Neural cell (in vitro differentiated cells): ENCODE results near the gene CCT3. TPM values are rescaled to one million over a fixed set of nuclear protein-coding genes. Genes with fewer than 3 reads are reported as not detected.

Experiments
- H2AFZ ChIP-seq: fragments of 200-600, 300-800 bp; sonication (generic), shearing (Covaris generic); 2 replicates; pipeline ENCODE4 v1.6.0; 2014; ENCODE audit warnings: low read depth, mild to moderate bottlenecking, antibody characterized with exemption, low read length, moderate library complexity
- H3F3A ChIP-seq: fragments of 200-600 bp; shearing (Covaris generic); 2 replicates; pipeline ENCODE4 v1.6.1; 2016; ENCODE audit warnings: mild to moderate bottlenecking, moderate library complexity, mixed read lengths, antibody characterized with exemption, low read length; ENCODE audit not compliant: insufficient read depth, poor library complexity, severe bottlenecking
- H3K27ac ChIP-seq: fragments of 200-600, 300-800 bp; sonication (generic), shearing (Covaris generic); 2 replicates; pipeline ENCODE4 v1.5.1; 2014; ENCODE audit warnings: mild to moderate bottlenecking, low read length, moderate library complexity
- H3K27me3 ChIP-seq: fragments of 300-800, 200-600 bp; sonication (generic), shearing (Covaris generic); 2 replicates; pipeline ENCODE4 v1.6.0; 2014; ENCODE audit warnings: mild to moderate bottlenecking, low read depth, low read length, moderate library complexity; ENCODE audit not compliant: insufficient read depth
- H3K36me3 ChIP-seq: fragments of 300-800, 200-600 bp; sonication (generic), shearing (Covaris generic); 2 replicates; pipeline ENCODE4 v1.5.1; 2014; ENCODE audit warnings: mild to moderate bottlenecking, antibody characterized with exemption, low read length, moderate library complexity; ENCODE audit not compliant: insufficient read depth
- H3K4me2 ChIP-seq: fragments of 300-800, 200-600 bp; sonication (generic), shearing (Covaris generic); 2 replicates; pipeline ENCODE4 v1.6.0; 2014; ENCODE audit warnings: mild to moderate bottlenecking, low read length
- H3K4me3 ChIP-seq: fragments of 300-800, 200-600 bp; sonication (generic), shearing (Covaris generic); 2 replicates; pipeline ENCODE4 v1.5.1; 2014; ENCODE audit warnings: mild to moderate bottlenecking, low read length, moderate library complexity
- H3K79me2 ChIP-seq: fragments of 200-600 bp; shearing (Covaris generic); replicated peaks from 2 replicates; pipeline ENCODE4 v1.6.0; 2014; ENCODE audit warnings: mild to moderate bottlenecking, low read length, moderate library complexity; ENCODE audit not compliant: insufficient read depth
- H3K9ac ChIP-seq: fragments of 300-800, 200-600 bp; sonication (generic), shearing (Covaris generic); 2 replicates; pipeline ENCODE4 v1.6.1; 2016; ENCODE audit warnings: mild to moderate bottlenecking, low read length, mixed read lengths
- H3K9me2 ChIP-seq: fragments of 200-600 bp; shearing (Covaris generic); 2 replicates; pipeline ENCODE4 v1.6.1; 2016; ENCODE audit warnings: mild to moderate bottlenecking, low read length, mixed read lengths; ENCODE audit not compliant: insufficient read depth
- H3K9me3 ChIP-seq: fragments of 200-600, 300-800 bp; sonication (generic), shearing (Covaris generic); 2 replicates; pipeline ENCODE4 v1.6.1; 2016; ENCODE audit warnings: mild to moderate bottlenecking, mixed run types, low read length, moderate library complexity, mixed read lengths
- H4K20me1 ChIP-seq: fragments of 200-600 bp; shearing (Covaris generic); 2 replicates; pipeline ENCODE4 v1.6.1; 2016; ENCODE audit warnings: mild to moderate bottlenecking, mixed run types; ENCODE audit not compliant: insufficient read depth
- EP300 ChIP-seq: fragments of 450-650 bp; conservative IDR thresholded peaks from 2 replicates; pipeline ENCODE4 v1.6.1; 2014; ENCODE audit warnings: antibody characterized with exemption, mild to moderate bottlenecking, moderate library complexity; ENCODE audit not compliant: poor library complexity, severe bottlenecking
- EZH2 ChIP-seq: fragments of 200-600, 300-800 bp; shearing (Covaris generic), sonication (generic); IDR thresholded peaks from 2 replicates; pipeline ENCODE4 v1.6.1; 2014; ENCODE audit warnings: antibody characterized with exemption, low read length, borderline replicate concordance, mild to moderate bottlenecking; ENCODE audit not compliant: insufficient read depth, poor library complexity, severe bottlenecking
- MXI1 ChIP-seq: fragments of 450-650 bp; conservative IDR thresholded peaks from 2 replicates; pipeline ENCODE4 v1.6.1; 2014; ENCODE audit warnings: antibody characterized with exemption, mild to moderate bottlenecking; ENCODE audit not compliant: poor library complexity, severe bottlenecking
- POLR2AphosphoS5 ChIP-seq: IDR thresholded peaks from 2 replicates; pipeline ENCODE4 v1.6.1; 2012
- RAD21 ChIP-seq: fragments of 450-650 bp; conservative IDR thresholded peaks from 2 replicates; pipeline ENCODE4 v1.6.1; 2014; ENCODE audit warnings: antibody characterized with exemption, mild to moderate bottlenecking, moderate library complexity
- SMC3 ChIP-seq: fragments of 450-650 bp; conservative IDR thresholded peaks from 2 replicates; pipeline ENCODE4 v1.6.1; 2014; ENCODE audit warnings: antibody characterized with exemption, mild to moderate bottlenecking, moderate library complexity; ENCODE audit not compliant: poor library complexity
- TAF1 ChIP-seq: IDR thresholded peaks from 2 replicates; pipeline ENCODE4 v1.6.1; 2012; ENCODE audit warnings: low read depth
- polyA plus RNA-seq: library from polyadenylated mRNA; depleted of rRNA; stranded (reverse); fragments of >200 nt; gene quantifications from 2 replicates; pipeline ENCODE4 v1.2.3, GENCODE V29; 2014
- TF ChIP-seq, protein P1 (sequence below): fragments of 450-650 bp; IDR thresholded peaks from 2 replicates; pipeline ENCODE4 v1.5.1; 2014; ENCODE audit warnings: antibody characterized with exemption, mild to moderate bottlenecking, moderate library complexity; ENCODE audit not compliant: poor library complexity, severe bottlenecking
- TF ChIP-seq, protein P2 (sequence below): IDR thresholded peaks from 2 replicates; pipeline ENCODE4 v1.6.1; 2012; ENCODE audit warnings: borderline replicate concordance

The CCT3 gene
- polyA plus RNA-seq, 1 donor from 2014 or later, result 288 TPM

DNA sequence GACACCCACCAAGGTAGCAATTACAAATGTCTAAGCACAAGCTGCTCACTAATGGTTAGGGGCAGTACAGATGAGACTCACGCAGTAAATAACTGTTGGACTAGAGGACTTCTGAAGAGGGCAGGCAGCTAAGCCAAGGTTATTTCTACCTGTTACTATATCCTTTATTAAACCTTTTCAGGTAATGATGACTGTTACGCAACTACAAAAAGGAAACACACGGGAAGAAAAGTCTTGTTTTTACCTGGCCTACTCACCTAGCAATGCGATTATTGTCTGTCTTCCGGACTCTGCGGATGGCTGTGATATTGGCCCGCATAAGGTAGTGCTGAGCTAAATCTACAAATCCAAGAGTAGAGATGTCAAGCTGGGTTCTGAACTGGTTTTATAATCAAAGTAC lies 21.2 kb downstream of the CCT3 start:
- no peaks in the 10 kb centered on the region for H3K9me3 ChIP-seq
- peaks cover 11% of the 10 kb centered on the region for H3K36me3 ChIP-seq
- no peaks in the 10 kb centered on the region for H3K9me2 ChIP-seq

DNA sequence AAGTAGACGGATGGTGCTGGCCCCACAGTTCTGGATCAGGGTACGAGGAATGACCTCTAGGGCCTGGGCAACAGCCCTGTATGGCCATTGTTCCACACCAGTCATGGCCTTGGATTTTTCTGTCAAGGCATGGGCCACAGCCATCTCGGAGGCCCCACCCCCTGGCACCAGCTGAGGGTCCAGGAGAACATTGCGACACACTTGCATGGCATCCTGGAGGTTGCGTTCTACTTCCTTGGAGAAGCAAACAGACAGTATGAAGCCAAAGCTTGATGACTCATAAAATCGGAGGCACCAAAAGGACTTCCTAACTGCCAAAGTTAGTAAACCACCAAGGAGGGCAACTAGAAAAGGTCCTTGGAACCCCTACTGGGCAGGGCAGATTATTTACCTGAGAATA lies 27.1 kb downstream of the CCT3 start:
- H3K27ac ChIP-seq, result no peak overlapping the region
- no peak overlapping the region for H3K4me3 ChIP-seq

More for the DNA sequence above, 21.2 kb downstream of the CCT3 start:
- no peak overlapping the region for H3K27ac ChIP-seq
- no peak overlapping the region for H2AFZ ChIP-seq
- no peaks in the 10 kb centered on the region for H3K27me3 ChIP-seq
- TF ChIP-seq EZH2 (no peak), EP300 (no peak), MXI1 (no peak), POLR2AphosphoS5 (no peak), SMC3 (no peak), RAD21 (no peak), TAF1 (no peak)
- TF ChIP-seq, protein P1, sequence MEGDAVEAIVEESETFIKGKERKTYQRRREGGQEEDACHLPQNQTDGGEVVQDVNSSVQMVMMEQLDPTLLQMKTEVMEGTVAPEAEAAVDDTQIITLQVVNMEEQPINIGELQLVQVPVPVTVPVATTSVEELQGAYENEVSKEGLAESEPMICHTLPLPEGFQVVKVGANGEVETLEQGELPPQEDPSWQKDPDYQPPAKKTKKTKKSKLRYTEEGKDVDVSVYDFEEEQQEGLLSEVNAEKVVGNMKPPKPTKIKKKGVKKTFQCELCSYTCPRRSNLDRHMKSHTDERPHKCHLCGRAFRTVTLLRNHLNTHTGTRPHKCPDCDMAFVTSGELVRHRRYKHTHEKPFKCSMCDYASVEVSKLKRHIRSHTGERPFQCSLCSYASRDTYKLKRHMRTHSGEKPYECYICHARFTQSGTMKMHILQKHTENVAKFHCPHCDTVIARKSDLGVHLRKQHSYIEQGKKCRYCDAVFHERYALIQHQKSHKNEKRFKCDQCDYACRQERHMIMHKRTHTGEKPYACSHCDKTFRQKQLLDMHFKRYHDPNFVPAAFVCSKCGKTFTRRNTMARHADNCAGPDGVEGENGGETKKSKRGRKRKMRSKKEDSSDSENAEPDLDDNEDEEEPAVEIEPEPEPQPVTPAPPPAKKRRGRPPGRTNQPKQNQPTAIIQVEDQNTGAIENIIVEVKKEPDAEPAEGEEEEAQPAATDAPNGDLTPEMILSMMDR, result no peak
- TF ChIP-seq, protein P2, sequence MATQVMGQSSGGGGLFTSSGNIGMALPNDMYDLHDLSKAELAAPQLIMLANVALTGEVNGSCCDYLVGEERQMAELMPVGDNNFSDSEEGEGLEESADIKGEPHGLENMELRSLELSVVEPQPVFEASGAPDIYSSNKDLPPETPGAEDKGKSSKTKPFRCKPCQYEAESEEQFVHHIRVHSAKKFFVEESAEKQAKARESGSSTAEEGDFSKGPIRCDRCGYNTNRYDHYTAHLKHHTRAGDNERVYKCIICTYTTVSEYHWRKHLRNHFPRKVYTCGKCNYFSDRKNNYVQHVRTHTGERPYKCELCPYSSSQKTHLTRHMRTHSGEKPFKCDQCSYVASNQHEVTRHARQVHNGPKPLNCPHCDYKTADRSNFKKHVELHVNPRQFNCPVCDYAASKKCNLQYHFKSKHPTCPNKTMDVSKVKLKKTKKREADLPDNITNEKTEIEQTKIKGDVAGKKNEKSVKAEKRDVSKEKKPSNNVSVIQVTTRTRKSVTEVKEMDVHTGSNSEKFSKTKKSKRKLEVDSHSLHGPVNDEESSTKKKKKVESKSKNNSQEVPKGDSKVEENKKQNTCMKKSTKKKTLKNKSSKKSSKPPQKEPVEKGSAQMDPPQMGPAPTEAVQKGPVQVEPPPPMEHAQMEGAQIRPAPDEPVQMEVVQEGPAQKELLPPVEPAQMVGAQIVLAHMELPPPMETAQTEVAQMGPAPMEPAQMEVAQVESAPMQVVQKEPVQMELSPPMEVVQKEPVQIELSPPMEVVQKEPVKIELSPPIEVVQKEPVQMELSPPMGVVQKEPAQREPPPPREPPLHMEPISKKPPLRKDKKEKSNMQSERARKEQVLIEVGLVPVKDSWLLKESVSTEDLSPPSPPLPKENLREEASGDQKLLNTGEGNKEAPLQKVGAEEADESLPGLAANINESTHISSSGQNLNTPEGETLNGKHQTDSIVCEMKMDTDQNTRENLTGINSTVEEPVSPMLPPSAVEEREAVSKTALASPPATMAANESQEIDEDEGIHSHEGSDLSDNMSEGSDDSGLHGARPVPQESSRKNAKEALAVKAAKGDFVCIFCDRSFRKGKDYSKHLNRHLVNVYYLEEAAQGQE, result no peak
- no peaks in the 10 kb centered on the region for H4K20me1 ChIP-seq
- no peak overlapping the region for H3K4me3 ChIP-seq
- no peak overlapping the region for H3K4me2 ChIP-seq
- no peaks in the 10 kb centered on the region for H3K79me2 ChIP-seq
- H3K9ac ChIP-seq, result no peak overlapping the region
- no peaks in the 10 kb centered on the region for H3F3A ChIP-seq

More for the DNA sequence above, 27.1 kb downstream of the CCT3 start:
- Histone ChIP-seq H3K9ac (no peak overlapping the region), H3K36me3 (peaks cover 12% of the 10 kb centered on the region), H3K9me2 (no peaks in the 10 kb centered on the region), H3K4me2 (no peak overlapping the region), H4K20me1 (no peaks in the 10 kb centered on the region), H3K9me3 (no peaks in the 10 kb centered on the region), H2AFZ (no peak overlapping the region), H3K27me3 (no peaks in the 10 kb centered on the region), H3K79me2 (no peaks in the 10 kb centered on the region), H3F3A (no peaks in the 10 kb centered on the region)
- TF ChIP-seq RAD21 (no peak), POLR2AphosphoS5 (no peak), EP300 (no peak), TAF1 (no peak), MXI1 (no peak), SMC3 (no peak), EZH2 (no peak)
- TF ChIP-seq, protein P2, result no peak
- TF ChIP-seq, protein P1, result no peak
